ENCODE measurements around the gene SLFN12L.
"Not testable (repeated sequence)": the region's sequence is repeated elsewhere in the genome, so short reads cannot be mapped to it uniquely, and the experiment has no call there.

Gene SLFN12L

DNA sequence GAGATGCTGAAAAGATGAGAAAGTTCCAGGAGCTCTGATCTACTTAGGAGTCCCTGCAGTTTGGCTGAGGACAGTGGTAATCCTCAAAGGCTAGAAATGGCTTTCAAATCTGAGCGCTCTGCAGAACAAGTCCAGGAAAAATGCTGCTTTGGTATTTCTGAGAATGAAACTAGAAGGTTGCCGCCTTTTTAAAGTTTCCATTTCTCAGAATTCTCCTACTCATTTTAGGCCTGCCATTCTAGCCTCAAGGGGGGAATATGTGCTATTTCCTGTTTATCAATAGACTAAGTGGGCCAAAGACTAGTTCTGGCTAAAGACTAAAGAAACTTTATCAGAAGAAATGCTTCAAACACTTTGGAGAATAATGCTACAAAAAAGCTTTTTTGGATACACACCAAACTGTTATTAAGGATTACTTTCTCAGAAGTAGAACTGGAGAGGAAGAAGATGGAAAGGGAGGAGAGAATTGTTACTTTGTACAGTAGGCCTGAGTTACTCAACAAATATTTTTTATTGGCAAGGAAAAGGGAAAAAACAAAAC lies at the start of gene SLFN12L:
Gene SLFN12L (minus strand): TSS at position 78 of the 541 bp plus-strand sequence. CDS start 15,314 bp downstream, outside the sequence.
- FAIRE-seq: no peak

DNA sequence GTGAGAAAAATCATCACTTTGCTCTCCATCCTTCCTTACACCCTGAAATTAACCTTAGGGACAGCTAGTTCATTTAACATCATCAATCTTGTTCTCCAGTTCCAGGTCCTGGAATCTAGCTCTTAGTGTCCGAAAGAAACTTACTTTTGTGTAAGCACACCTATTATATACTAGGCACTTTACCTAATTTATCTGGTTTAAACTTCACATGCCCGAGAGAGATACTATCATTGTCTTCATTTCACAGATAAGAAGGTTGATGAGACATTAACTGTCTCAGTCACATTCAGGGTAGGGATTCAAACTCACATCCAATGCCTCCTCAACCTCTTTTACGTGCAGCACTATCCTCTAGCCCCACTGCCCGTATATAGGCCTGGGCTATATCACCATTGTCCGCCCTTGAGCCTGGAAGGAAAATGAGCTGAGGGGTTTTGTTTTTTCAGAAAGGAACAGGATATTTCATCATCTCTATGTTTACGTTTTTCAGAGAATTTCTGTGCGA lies 49.1 kb upstream of the SLFN12L start:
- FAIRE-seq: no peak

DNA sequence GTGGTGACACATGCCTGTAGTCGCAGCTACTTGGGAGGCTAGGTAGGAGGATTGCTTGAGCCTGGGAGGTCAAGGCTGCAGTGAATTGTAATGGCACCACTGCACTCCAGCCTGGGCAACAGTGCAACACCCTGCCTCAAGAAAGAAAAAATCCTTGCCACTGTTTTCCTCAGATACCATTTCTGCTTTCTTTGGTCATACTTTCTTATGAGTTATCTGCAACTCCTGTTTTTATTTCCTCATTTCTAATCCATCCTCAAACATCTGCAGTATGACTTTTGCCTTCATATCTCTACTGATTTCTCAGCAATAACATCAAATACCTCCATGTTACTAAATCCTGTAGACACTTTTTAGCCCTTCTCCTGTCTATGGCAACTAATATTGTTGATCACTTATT lies 46.6 kb upstream of the SLFN12L start:
- no peak for FAIRE-seq

DNA sequence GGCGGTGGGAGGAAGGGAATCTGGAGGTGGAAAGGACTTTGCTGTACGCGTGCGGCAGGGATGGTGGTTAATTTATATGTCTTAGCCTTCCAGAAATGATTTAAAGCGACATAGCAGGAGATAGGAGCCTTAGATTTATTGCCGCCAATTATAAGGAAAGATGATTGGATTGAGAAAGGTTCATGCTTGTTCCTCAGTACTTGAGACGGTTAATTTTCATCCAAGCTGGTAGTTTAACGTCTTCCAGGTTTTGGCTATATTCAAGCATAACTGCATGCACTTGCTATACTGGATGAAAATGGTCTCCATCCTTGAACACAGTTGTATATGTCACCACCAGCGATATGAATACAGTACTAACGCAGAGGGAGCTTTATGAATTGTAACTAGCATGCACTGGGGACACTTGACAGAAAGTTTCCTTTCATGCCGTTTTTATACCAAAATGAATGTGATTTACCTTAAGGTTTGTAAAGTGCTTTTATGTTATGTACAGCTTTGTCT lies 41.5 kb upstream of the SLFN12L start:
- FAIRE-seq: no peak

DNA sequence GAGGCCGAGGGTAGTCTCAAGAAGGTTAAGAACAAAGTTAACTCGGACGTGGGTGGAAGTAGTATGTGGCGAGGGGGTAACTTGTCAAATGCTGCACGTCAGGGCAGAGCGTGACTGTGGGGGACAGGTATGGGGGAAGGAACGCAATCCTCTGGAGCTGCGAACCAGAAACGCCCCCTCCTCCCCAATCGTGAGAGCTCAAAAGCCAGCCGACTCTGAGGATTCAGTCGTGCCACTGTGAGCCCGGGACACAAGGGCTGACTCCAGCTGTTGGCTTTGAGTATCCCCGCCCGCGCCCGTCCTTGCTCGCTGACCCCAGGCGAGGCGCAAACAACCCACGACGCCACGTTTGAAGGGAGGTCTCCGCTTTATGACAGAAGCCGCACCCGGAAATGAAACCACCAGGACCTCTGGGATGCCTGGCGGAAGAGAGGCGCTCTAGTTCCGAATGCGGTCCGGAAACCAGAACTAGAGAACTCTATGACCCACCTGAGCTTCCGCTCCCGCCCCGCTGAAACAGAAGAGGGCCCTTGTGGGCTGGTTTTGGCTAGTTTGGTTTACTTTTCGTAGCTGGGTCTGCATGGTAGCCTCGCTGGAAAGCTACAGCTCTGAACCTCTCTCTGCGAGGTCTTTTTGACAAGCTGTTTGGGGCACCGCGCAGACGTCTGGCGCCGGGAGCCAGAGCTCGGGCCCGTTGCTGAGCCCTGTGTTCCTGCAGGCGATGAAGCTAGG lies 40.9 kb upstream of the SLFN12L start, which contains the start of gene PEX12:
Gene PEX12 (minus strand): TSS at position 375 of the 732 bp plus-strand sequence. CDS start 550 bp downstream, outside the sequence.
- FAIRE-seq: no peak

DNA sequence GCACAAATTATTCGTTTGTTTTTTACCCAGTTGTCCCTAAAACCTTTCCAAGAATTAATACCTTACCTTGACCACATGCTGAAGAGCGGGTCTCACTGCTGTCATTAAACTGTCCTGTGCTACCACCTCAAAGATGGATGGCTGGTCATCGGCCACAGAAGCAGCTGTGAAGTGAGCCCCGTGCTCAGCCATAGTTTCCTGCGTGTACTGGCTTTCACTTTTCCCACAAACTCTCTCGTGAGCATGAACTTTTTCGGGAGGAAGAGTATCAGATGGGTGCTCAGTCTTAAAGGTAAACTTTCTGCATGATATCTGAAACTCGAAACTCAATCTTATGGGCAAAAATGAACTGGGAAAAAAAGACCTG lies 40.3 kb upstream of the SLFN12L start:
- FAIRE-seq: no peak

DNA sequence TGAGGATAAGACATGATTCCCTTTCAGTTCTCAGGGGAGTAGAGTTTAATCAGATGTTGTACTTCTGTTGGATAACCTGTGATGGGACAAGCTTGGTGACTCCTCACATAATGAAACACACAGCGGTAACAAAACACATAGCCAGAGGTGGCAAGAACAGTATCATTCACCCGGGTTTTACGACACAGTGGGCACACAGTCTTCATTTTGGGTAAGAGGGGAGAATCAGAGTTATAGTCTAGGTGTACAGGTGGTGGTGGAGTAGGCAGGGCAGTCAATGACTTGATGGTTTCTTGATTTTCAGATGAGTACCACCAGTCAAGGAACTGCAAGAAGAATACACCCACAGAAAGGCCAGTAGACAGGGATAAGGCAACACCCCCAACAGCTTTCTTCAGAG lies 38.3 kb upstream of the SLFN12L start:
- no peak for FAIRE-seq

DNA sequence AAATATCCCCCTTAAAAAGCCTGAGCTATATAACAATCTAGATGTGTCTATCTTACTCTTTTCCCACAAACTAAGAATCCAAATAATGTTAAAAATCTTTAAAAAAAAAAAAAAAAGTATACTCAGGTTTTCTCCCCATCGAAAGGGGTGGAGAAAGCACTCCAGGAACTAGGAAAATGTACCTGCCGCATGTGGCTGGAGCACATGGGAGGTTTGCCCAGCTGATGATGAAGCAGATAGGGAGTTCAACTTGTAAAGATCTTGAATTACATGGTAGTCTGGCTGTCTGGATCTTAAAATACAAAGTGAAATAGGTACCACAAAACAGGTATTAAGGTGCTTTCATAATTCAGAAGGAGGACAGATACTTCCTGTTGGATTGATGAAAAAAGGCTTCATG lies 31.9 kb upstream of the SLFN12L start:
- FAIRE-seq: no peak

DNA sequence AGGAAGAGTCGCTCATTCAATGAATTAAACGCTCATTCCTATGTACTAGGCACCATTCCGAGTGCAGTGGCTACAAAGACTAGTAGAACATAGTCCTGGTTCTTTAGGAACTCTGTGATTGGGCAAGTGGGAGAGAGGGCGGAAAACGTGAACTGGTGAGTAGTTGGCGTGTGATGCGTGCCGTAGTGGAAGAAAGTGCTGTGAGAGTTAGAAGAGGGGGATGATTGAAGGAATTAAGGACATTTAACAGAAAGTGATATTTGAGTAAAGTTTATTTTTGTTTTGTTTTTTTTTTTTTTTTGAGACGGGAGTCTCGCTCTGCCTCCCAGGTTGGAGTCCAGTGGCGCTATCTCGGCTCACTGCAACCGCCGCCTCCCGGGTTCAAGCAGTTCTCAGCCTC lies 31.1 kb upstream of the SLFN12L start:
- FAIRE-seq: no peak

DNA sequence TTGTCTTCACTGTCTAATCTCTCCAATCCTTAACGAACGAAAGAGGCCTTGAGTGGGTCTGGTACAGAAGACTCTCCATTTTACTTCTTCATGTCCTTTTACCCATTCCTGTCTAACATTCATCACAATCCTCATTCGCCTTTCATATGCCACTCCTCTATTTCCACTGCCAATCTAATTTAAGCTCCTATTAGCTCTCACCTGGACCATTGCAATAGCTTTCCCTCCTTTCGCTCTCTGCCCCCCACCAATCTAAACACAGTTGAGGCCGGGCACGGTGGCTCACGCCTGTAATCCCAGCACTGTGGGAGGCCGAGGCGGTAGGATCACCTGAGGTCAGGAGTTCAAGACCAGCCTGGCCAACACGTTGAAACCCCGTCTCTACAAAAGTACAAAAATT lies 29.5 kb upstream of the SLFN12L start:
- no peak for FAIRE-seq

DNA sequence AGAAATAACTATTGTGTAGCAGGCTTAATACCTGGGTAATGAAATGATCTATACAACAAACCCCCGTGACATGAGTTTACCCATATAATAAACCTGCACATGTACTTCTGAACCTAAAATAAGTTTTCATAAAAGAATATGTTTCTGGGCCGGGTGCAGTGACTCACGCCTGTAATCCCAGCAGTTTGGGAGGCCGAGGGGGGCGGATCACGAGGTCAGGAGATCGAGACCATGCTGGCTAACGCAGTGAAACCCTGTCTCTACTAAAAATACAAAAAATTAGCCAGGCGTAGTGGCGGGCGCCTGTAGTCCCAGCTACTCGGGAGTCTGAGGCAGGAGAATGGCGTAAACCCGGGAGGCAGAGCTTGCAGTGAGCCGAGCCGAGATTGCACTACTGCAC lies 25.7 kb upstream of the SLFN12L start:
- FAIRE-seq: not testable (repeated sequence)

DNA sequence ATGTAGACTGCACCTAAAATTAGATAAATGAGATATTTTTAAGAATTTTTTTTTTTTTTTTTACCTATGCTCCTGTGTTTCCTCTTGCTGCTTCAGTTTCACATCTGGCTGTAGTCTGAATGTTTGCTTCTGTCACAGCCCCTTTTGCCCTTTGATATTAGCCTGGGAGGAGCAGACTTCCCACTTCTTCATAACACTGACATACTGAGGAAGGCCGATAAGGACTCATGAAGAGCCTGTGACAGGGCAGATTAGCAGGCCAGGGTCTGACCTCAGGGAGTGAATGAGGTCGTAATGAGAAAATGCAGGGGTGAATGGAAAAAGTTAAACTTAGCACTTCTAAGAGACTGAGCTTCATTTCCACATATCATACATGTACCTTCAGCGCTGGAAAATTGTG lies 23.2 kb upstream of the SLFN12L start, which contains the start of gene SLFN14:
Gene SLFN14 (minus strand): TSS at position 117 of the 400 bp plus-strand sequence. CDS start 2,757 bp downstream, outside the sequence.
- no peak for FAIRE-seq

DNA sequence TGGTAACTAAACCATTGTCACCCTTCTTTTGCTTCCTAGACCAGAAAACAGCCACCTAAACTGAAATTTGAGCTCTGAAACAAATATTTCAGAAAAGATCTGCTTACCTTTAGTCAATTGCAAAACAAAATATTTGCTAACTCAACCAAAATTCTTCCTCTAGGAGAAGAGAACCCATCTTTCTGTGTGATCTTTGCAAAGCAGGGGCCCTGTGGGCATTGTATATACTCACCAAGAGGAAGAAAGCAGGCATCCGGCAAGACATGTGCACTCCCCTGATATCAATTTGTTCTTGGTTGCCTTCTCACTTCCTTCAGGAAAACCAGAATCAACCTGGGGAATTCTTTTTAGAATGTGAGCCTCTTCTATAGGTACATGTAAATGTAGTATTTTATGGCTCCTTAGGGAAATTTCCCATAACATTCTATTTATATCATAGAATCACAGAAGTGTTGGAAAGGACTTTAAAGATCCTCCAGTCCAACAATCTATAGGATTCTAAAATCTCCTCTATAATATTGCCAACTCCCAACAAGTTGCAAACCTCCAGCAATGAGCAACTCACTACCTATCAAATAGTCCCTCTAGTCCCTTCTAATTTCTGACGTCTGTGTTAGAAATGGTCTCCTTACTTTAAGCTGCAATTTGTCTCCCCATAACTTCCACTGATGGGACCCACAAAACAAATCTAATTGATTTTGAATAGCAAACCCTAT lies 22.2 kb upstream of the SLFN12L start:
- no peak for FAIRE-seq

DNA sequence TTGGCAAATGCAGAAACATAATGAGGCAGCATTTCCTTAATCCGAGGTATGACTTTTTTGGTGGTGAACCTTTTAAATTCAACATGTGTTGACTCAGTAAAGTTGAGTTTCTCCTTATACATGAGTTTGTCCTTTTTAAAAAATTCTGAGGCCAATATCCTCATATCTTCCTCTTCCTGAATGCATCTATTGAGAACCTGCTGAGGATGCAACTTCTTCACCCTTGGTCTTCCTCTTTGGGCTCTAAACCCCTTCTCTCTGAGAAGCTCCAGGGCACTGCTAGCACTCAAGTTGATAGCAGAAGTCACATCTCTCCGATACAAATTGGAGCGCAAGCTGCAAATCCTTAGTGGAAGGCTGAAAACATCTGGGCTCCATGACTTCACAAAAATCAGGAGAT lies 19.9 kb upstream of the SLFN12L start:
- FAIRE-seq: no peak

DNA sequence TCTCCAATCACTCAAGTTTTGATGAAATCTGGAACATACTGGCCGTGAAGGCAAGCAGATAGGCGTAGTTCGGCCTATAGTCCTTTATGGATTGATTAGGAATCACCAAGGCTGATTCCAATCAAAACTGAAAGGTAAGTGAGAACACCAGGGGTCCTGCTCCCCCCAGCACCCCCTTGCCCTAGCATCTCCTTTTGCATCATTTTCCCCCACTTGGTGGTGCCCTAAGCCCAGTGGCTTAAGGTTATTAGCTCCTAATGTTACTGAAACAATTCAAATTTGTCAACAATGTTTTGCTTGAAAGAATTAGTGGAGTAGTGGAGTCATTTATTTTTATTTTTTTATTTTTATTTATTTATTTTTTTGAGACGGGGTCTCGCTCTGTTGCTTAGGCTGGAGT lies 18.2 kb upstream of the SLFN12L start:
- no peak for FAIRE-seq

DNA sequence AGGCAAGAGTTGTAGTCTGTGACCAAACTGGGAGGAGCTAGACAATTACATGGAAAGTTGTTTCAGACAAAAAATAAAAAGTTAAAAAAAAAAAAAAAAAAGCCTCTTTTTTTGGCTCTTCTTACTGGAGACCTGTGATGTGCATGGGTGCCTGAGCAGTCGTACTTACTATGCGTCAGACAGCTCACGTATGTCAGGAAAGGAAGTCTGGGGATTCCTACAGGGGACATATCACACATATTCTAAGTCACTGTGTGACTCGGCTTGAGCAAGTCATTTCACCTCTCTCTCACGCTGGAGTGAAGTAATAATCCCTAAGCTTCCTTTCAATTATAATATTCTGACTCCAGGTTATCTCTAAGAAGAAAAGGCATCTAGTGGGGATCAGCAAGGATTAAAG lies 17.2 kb upstream of the SLFN12L start:
- FAIRE-seq: no peak

DNA sequence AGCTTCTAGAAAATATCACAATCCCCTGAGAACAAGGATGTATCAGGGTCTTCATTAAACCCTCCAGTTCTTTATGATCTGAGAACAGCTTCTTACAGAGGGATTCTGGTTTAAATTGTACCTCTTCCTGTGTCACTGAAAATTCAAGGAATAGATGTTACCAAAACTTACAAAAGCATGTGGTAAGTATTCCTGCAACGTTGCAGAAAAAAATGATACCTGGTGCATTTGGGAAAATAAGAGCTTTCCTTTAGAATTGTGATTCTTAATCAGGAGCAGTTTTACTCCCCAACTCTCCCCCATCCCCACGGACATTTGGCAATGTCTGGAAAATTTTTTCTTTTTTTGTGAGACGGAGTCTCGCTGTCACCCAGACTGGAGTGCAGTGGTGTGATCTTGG lies 15.8 kb upstream of the SLFN12L start:
- FAIRE-seq: no peak

DNA sequence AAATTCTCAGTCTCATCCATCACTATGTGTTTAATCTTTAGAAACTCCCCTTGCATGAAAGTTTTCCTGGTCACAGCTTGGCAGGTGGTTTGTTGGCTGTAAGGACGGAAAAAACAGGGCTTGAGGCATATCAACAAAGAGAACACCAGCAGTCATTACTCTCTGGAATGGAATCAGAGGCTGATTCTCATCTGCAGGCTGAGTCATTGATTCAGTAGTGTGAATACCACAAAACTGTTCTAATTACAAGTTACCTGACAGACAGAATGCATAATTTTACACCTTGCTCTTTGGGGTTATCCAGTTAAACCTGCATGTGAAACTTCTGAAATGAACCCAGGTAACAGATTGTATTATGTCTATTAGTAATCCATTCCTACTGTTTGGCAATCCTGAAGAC lies 11.5 kb upstream of the SLFN12L start:
- no peak for FAIRE-seq

DNA sequence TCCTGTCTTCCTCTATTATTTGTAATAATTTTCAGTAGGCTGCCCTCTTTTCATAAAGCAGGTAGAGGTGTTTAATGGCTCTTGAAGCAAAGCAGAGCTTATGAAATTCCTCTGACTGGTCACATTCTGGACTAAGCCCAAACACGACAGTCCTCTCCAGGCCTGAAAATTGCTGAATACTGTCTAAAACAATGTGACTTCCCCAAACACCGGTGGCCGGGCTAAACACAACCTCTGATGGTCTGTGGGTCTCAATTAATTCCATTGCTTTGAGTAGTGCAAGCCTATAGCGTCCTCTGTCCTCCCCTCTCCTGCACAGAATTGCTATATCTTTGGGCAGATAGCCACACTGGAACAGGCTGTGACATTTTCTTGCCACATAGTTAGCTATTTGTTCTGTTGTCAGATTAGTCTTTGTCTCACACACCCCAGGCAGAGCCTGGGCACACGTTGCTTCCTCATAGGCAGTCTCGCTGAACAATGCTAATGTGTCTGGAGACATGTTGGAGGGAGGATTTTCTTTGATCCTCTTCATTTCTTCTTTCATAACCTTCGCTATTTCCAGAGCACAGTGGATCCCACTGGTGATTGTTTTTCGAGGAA lies 10.8 kb upstream of the SLFN12L start:
- no peak for FAIRE-seq

DNA sequence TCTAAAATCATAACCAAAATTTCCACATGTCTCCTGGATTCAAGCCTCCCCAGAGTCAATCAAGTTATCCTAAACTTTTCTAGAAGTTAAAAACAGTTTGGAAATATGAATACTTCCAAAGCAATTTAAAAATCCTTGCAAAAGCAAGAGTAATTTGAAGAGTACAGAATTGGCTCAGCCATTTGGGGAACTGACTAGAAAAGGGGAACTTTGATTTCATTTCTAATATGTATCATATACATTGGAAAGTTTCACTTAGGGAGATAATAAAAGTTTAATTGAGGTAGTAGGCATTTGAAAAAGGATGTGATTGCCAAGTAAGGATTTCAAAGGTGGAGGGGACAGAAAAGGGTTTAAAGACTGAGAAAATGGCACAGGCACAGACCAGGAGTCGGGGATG lies 9.0 kb upstream of the SLFN12L start:
- no peak for FAIRE-seq

DNA sequence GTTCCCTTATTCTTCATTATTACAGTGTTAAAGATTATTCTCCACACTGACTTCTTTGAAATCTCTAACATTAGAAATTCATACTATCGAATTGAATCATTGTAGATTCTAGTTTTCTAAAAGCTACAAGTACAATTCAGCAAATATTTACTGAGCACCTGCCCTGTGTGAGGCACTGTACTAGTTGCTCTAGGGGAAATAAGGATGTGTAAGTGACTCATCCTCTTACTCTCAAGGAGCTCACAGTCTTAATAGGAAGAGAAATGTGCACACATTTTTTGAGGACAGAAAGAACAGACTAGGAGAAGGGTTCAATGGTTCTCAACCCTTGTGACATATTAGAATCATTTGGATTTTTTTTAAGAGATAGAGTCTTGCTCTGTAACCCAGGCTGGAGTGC lies 7.7 kb upstream of the SLFN12L start:
- no peak for FAIRE-seq

DNA sequence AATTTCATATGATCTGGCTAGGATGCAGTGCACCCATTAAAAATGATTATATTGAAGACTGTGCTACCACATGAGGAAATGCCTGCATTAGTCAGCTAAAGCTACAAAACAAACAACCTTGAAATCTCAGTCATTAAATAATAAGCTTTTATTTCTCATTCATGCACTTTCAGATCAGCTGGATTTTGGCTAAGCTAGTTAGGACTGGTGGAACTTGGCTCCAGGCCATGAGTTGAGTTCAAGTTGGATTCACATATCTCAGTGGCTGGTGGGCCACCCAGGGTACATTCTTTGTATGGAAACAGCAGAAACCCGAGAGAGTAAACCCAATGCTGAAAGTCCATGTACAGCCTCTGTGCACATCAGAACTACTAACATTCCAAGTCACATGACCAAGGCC lies 6.4 kb upstream of the SLFN12L start:
- FAIRE-seq: no peak

DNA sequence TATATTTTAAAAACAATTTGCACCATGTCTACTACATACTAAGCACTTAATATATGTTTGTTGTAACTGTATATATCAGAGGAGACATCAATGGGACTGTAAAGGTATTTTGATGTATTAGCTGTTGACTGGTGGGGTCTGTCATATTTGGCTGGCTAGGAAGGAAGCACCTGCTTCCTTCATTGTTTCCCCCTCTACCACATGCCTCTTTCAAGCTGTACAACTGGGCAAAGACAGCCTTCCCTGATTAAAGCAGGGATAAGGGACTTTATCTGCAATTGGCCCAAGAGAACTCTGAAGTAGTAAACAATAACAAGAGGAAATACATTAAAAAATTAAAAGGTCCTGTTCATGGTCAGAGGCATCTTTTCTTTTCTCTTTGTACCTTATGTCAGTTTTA lies 5.5 kb upstream of the SLFN12L start:
- no peak for FAIRE-seq
